HG03175 (cell line): ENCODE results near the gene CARD11.
"Not testable (repeated sequence)": the region's sequence is repeated elsewhere in the genome, so short reads cannot be mapped to it uniquely, and the experiment has no call there.

Experiments used
- ATAC-seq: cut with Tn5 transposase; IDR thresholded peaks from one replicate; pipeline ENCODE4 v1.9.1; 2021; ENCODE audit warnings: mild to moderate bottlenecking, moderate library complexity; ENCODE audit not compliant: unreplicated experiment

CARD11 gene

DNA sequence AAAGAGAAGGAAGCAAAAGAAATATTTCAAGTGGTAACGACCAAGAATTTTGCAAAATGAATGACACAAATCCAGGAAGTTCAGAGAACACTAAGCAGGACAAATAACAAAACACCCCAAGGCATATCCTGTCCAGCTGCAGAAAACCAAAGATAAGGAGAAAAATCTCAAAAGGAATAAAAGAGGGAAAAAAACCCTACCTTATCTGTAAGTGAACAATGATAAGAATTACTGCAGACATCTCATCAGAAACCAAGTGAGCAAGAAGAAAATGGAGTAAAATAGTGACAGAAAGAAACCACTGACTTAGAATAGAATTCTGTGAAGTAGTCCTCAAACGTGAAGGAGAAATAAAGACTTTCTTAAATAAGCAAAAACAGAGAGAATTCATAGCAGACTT is 21.8 kb downstream of the CARD11 start:
- ATAC-seq = no peak

- ATAC-seq = not testable (repeated sequence)
Measured at GRCh38 chr7:3021224-3021623, 22.4 kb downstream of the CARD11 start.

DNA sequence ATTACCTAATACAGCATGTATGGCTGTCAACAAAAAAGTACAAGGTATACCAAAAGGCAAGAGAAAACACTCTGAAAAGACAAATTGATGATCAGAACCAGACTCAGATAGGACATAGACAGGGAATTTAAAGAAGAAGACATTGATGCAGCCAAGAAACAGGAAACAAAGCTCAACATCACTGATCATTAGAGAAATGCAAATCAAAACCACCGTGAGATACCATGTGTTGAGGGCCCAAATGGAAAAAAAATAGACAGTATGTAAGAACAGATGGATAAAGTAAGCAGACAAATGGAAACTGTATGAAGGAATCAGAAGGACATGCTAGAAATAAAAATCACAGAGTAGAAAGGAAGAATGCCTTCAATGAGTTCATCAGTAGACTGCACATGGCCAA is 23.3 kb downstream of the CARD11 start:
- ATAC-seq = no peak

GRCh38 chr7:3019801-3020200 is 23.9 kb downstream of the CARD11 start:
- ATAC-seq = no peak

DNA sequence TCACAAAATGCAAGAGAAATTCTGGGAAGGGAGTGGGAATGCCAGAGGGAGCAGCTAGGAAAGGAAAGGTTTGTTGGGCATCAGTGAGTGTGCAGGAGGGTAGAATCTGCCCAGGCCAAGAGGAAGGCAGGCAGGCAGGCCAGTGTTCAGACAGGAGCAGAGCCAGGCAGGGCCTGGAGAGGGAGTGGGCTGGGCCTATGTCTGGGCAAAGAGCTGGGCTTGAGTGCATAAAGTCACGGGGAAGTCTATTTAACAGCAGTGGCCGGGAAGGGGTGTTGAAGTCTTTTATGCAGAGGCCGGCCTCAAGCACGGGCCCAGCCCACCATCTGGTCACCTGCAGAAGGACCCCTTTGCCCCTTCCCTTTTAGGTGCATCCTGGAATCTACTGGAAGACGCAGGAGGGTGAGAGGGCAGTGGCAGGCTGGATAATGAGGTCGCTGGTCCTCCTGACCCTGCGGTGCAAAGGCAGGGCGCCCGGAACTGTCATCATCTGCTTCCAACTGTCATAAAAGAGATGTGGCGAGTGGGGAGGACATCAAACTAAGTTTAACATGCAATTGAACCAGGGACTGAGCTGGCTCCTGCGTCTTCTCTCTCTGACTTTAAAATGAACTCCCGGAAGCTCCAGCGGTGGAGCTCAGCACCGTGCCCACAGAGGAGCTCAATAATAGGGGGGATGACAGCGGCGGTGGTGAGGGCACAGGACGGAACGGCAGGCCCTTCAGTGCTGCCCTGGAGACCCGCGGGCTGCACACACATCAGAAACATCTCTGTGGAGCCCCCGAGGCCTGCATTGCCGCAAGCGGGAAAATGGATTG is 29.5 kb downstream of the CARD11 start:
- ATAC-seq = no peak

DNA sequence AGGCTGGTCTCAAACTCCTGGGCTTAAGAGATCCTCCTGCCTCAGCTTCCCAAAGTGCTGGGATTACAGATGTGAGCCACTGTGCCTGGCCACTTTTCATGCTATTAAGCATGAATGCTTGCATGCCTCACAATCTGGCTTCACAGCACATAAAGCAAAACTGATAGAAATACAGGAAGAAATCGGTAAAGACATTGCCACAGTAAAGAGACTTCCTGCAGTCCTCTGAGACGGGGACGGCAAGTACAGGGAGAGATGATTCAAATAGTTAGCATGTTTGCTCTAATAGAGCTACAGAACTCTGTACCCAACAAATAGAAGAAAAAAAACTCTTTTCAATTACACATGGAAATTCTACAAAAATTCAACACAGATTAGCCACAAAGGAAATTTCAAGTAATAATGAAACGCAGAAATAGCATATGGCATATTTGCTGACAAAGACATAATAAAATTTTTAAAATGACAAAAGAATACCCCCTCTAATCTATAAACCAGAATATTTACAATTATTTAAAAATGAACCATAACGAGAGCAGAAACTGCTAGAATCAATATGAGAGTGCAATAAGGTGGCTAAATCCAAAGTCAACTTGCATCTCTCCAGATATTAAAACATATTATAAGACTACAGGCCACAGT is 32.3 kb downstream of the CARD11 start:
- no peak for ATAC-seq

DNA sequence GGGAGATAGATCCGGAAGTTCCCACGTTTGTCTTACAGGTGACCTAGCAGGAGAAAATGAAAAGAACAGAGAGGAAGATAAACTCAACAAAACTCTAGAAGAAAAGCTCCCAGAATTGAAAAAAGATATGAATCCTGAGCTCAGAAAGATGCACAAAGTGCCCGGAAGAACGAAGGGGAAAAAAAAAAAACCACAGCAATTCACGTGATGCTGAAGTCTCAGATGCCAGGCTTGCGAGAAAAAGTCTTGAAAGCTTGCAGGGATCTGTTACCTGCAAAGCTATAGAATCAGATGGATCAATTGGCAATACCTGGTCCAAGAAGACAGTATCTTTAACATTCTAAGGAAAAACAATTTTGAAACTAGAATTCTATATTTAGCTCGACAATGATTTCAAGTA is 33.5 kb downstream of the CARD11 start:
- ATAC-seq = no peak

GRCh38 chr7:3009086-3009485 is 34.6 kb downstream of the CARD11 start:
- ATAC-seq = no peak

DNA sequence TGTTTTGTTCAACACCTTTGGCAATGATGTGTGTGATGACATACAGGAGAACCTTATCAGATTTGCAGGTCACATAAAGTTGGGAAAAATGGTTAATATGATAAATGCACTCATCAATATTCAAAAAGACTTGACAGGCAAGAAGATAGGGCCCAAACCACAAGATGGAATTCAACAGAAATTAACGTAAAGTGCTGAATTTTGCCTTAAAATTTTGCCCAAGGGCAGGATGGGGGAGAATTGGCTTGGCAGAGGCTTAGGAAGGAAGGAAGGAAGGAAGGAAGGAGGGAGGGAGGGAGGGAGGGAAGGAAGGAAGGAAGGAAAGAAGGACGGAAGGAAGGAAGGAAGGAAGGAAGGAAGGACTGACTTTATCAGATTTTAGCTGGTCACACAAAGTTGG is 35.3 kb downstream of the CARD11 start:
- no peak for ATAC-seq

DNA sequence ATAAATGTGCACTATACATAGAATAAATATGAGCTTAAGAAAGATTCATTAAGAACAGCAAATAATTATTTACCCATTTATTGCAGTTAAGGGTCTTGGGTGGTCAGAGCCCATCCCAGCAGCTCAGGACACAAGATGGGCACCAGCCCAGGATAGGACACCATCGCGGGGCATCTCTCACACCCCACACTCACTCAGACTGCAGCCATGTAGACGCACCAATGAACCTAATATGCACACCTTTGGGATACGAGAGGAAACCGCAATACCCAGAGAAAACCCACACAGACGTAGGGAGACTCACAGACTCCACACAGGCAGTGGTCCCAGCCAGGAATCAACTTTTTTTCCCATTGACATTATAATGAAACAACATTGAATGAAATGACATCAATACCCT is 36.0 kb downstream of the CARD11 start:
- no peak for ATAC-seq

GRCh38 chr7:3005257-3005656 is 38.4 kb downstream of the CARD11 start:
- ATAC-seq = no peak

- no peak for ATAC-seq
Measured at GRCh38 chr7:3003936-3004335, 39.7 kb downstream of the CARD11 start.

DNA sequence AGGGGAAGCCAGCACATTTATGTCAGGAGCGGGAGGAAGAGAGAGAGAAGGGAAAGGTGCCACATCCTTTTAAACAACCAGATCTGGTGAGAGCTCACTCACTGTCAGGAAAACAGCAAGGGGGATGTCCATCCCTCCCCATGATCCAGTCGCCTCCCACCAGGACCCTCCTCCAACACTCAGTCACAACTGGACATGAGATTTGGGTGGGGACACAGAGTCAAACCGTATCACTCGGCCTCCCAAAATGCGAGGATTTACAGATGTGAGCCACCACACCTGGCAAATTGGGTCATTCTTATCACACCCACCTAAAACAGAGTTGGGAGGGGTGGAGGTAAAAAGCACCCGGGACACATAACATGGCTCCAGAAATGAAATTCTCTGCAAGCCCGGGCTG is 41.0 kb downstream of the CARD11 start:
- no peak for ATAC-seq

DNA sequence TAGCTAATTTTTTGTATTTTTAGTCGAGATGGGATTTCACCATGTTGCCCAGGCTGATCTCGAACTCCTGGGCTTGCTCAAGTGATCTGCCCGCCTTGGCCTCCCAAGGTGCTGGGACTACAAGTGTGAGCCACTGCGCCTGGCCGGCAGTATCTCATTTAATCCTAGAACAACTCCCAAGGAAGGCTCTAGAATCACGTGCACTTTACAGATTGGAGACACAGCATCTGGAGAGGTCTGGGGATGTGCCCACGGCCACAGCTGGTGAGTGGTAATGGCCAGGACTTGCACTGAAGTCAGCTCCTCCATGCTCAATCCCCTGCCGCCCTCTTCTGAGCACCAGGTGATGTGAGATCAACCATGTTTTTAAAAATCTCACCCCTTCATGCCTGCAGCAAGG is 43.1 kb downstream of the CARD11 start:
- ATAC-seq = no peak

- ATAC-seq = no peak
Measured at GRCh38 chr7:2999078-2999500, 44.6 kb downstream of the CARD11 start.

DNA sequence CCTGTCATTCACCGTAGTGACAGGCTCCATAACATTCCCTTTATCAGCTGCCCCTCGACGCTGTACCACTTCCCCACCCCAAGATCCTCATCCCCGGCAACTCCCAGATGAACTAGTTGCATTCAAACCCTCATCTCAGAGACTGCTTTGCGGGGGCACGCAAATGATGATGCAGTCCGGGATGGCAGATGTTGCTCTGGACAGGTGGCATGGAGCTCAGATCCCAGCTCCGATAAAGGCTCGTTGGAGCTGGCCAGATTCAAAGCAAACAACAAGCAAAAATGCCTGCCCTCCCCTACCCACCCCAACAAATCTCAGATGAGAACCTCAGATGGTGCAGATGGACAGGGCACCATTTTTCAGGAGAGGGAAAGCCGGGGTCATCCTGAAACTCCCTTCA is 46.7 kb downstream of the CARD11 start:
- ATAC-seq = no peak

- ATAC-seq = no peak
Measured at GRCh38 chr7:2996141-2996540, 47.5 kb downstream of the CARD11 start.

DNA sequence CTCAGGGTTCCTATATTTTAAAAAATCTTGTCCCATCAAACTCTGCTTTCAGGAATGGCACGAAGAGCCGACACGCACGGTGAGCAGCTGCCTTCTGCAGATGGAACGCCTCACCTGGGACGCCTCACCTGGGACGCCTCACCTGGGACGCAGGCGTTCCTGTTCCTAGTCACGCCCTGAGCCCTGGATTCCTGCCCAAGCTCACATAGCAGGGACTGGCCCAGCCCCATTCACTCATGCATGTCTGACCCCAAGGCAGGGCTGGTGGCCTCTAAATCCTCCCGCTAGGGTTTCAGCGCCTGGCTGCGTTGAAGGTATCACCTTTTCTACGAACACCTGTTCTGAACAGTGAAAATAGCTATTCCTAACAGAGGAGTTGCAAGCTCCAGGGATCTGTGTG is 49.8 kb downstream of the CARD11 start:
- no peak for ATAC-seq

GRCh38 chr7:2993396-2993795 is 50.3 kb downstream of the CARD11 start:
- ATAC-seq = no peak

DNA sequence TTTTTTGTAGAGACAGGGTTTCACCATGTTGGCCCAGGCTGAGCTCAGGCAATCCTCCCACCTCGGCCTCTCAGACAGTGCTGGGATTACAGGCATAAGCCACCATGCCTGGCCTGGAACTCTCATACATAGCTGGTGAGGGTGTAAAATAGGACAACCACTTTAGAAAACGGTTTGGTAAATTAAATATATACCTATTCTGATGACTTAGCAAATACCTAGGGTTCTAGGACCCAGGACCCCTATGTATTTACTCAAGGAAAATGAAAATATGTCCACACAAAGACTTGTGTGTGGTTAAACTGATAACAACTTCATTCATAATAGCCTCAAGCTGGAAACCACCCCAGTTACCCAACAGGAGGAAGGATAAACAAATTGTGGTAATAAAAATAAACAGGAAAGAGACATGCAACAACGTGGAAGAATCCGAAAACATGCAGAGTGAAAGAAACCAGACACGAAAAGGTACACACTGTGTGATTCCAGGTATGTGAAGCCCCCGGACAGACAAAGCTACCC is 52.7 kb downstream of the CARD11 start:
- no peak for ATAC-seq

- no peak for ATAC-seq
Measured at GRCh38 chr7:2986561-2986960, 57.1 kb downstream of the CARD11 start.

DNA sequence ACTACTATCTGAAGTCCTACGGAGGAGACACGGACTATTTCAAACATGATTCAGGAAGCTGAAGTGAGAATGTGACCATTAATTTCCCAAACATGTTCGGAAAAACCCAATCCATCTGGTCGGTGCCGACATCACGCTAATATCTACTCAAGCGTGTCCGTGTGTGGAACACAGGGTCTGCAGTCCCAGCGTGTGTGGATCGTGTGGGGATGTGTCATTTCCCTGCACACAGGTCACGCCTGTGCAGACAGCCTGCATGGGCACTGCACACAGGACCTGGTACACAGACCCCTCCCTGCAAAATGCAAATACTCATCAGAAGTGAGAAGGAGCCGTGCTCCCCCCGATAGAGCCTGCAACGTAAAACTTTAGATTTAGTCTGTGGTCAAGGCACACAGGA is 57.8 kb downstream of the CARD11 start:
- peak; percentile 51 for ATAC-seq
